Lower leg skin (tissue), 4 donors: Measurements from ENCODE around the gene CLIC3. TPM values are rescaled to one million over a fixed set of nuclear protein-coding genes. Genes with fewer than 3 reads are reported as not detected.

ENCODE experiments used
- DNase-seq, 2 donors: peaks; one replicate each; pipeline ENCODE4 v3.0.0-alpha.2; 2019; ENCODE audit warnings: low spot score in 2 of 2
- H3K4me3 ChIP-seq: fragments of 200-600 bp; sonication (generic); 2 replicates; pipeline ENCODE4 v1.5.1; 2017; ENCODE audit warnings: mild to moderate bottlenecking, low read depth; ENCODE audit not compliant: poor library complexity, severe bottlenecking
- POLR2A ChIP-seq, 2 donors: fragments of 450-650 bp; IDR thresholded peaks; one replicate each; pipeline ENCODE4 v1.6.1; 2016 to 2017; ENCODE audit warnings: antibody characterized with exemption in 2 of 2, mild to moderate bottlenecking in 1 of 2, moderate library complexity in 1 of 2
- WGBS, 2 donors: methylation state at CpG; one replicate each; pipeline ENCODE4 v1.1.5; 2018; 5-methylcytosine and 5-hydroxymethylcytosine counted together
- intact Hi-C: fragments of 100-400 bp; cut with DNase I; formaldehyde crosslinking; loops from one replicate; pipeline ENCODE4 v1.15.0; 2023; ENCODE audit warnings: low total_unique reads
- total RNA-seq, 4 donors: library from RNA; depleted of rRNA; stranded (reverse); fragments of >200 nt; gene quantifications; one replicate each; pipeline ENCODE4 v1.1.0, GENCODE V29; 2016
- TF ChIP-seq, protein P1 (sequence below), 3 donors: fragments of 450-650 bp; IDR thresholded peaks; one replicate each; pipeline ENCODE4 v1.5.1; 2016; ENCODE audit warnings: antibody characterized with exemption in 3 of 3, mild to moderate bottlenecking in 3 of 3, moderate library complexity in 2 of 3

Gene CLIC3
- total RNA-seq, 4 donors from 2014 or later, result 114 to 328 (median 163) TPM

DNA sequence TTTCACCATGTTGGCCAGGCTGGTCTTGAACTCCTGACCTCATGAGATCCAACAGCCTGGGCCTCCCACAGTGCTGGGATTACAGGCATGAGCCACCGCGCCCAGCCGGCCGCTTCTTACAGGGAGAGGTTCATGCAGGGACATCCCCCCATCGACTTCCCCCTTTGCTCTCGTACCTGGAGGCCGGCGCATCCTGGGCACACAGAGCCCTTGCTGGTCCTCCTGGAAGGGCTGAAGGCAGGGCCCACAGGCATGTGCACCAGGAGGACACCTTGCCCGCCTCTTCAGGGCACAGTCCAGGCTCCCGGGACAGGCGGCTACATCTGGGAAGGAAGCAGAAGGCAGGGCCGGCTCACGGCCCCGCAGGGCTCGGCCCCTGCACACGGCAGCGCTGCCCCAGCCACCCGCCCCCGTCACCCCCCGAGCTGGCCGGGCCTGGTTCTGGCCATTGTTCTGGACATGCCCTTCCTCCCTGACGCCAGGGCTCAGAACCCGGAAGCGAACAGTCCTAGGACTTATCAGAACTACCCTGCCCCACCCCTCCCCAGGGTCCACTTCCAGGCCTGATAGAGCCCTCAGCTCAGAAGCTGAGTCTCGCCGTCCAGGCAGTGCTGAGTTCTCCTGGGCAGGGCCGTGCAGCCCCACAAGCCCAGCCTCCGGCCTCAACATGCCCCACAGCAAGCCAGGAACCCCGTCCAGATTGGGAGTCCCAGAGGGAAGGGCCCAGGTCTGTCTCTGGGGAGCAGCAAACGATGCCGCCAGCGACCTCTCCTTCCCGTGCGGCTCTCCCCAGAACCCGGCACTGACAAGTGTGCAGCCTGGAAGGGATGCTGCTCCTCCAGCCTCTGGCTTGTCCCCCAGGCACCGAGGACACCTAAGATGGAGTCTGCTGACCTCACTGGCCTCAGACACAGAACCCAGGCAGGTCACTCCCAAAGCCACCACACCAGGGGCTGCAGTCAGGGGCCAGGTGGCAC is 46.7 kb upstream of the CLIC3 start:
- no peak overlapping the region for H3K4me3 ChIP-seq
- no peak for TF ChIP-seq POLR2A (IDR thresholded peaks at IDR 0.05)
- TF ChIP-seq, protein P1, sequence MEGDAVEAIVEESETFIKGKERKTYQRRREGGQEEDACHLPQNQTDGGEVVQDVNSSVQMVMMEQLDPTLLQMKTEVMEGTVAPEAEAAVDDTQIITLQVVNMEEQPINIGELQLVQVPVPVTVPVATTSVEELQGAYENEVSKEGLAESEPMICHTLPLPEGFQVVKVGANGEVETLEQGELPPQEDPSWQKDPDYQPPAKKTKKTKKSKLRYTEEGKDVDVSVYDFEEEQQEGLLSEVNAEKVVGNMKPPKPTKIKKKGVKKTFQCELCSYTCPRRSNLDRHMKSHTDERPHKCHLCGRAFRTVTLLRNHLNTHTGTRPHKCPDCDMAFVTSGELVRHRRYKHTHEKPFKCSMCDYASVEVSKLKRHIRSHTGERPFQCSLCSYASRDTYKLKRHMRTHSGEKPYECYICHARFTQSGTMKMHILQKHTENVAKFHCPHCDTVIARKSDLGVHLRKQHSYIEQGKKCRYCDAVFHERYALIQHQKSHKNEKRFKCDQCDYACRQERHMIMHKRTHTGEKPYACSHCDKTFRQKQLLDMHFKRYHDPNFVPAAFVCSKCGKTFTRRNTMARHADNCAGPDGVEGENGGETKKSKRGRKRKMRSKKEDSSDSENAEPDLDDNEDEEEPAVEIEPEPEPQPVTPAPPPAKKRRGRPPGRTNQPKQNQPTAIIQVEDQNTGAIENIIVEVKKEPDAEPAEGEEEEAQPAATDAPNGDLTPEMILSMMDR (IDR thresholded peaks at IDR 0.05), result no peak
- DNase-seq, result no peak
- 63 to 81% methylated on average over 19 to 32 of the region's 36 CpGs for WGBS, 2 donors
- intact Hi-C loops, result no loop called here

DNA sequence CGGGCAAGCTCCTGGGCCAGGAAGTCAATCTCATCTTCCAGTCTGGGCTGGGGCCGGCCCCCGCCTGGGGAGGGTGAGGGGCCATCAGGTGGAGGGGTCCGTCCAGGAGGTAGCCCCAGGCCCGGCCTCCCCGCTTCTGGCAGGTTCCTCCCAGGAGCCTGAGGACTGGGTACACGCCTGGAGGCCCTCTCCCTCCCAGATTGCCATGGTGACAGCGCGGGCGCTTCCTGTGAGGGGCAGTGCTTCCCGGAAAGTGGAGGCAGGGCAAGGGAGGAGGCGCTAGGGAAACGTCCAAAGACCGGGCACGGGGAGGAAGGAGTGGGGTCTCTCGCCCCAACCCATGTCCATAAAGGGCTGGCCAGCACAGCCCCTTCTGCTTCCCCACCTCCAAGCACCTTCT is 44.8 kb upstream of the CLIC3 start:
- H3K4me3 ChIP-seq, result no peak overlapping the region
- no peak for TF ChIP-seq POLR2A (IDR thresholded peaks at IDR 0.05)
- TF ChIP-seq, protein P1 (IDR thresholded peaks at IDR 0.05), result no peak
- no peak for DNase-seq
- 60 to 68% methylated on average over 15 to 16 of the region's 16 CpGs for WGBS, 2 donors
- intact Hi-C loops, result no loop called here

DNA sequence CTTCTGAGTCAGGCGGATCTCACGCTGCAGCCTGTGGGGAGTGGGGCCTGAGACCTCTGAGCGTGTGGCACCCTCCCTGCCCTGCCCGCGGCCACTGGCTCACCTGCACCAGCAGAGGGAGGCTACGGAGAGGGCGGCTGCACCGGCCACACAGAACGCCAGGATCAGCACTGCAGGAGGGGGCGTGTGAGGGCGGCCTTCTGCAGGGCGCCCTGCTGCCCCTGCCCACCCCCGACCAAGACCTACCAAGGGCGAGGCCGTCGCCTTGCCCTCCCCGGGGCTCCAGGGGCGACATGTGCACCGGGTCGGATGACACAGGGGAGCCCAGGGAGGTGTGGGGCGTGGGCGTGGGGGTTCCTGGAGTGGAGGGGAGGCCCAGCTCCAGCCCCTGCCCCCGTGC is 44.2 kb upstream of the CLIC3 start:
- no peak overlapping the region for H3K4me3 ChIP-seq
- WGBS, 2 donors, result 89 to 97% methylated on average over 3 to 6 of the region's 23 CpGs
- intact Hi-C loops, result no loop called here
- no peak for DNase-seq
- TF ChIP-seq, protein P1 (IDR thresholded peaks at IDR 0.05), result no peak
- no peak for TF ChIP-seq POLR2A (IDR thresholded peaks at IDR 0.05)

DNA sequence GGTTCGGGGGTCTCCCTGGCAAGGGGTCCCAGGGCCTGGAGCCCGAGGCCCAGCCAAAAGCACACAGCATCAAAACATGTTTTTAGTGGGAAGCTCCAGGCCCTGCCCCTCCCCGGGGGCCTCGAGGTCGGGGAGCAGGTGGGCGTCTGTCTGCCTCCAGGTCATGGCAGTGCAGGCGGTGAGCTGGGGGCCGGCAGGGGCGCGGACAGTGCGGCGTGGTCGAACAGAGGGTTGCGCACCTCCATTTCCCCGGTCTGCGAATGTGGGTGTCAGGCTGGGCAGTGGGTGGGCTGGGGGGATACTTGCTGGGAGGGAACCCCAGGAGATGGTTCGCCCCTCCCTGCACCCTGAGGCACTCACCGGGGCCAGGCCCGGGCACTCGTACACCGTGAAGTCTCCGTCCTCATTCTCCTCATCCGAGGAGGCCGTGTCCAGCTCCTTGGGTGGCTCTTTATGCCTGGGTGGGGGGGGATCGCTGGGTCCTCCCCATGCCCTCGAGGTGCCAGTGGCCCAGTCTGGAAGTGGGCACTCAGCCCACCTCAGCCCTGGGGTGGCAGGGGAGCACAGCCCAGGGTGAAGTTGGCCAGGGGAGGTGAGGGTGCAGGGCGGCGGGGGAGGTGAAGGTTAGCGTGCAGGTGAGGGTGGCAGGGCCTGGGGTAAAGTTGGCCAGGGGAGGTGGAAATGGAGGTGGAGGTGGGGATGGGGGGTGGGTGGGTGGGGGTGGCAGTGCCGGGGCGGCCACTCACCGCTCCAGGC is 43.4 kb upstream of the CLIC3 start:
- 88 to 89% methylated on average over 28 to 32 of the region's 32 CpGs for WGBS, 2 donors
- intact Hi-C loops, result no loop called here
- H3K4me3 ChIP-seq, result no peak overlapping the region
- TF ChIP-seq, protein P1 (IDR thresholded peaks at IDR 0.05), result no peak
- TF ChIP-seq POLR2A (IDR thresholded peaks at IDR 0.05), result no peak
- no peak for DNase-seq

DNA sequence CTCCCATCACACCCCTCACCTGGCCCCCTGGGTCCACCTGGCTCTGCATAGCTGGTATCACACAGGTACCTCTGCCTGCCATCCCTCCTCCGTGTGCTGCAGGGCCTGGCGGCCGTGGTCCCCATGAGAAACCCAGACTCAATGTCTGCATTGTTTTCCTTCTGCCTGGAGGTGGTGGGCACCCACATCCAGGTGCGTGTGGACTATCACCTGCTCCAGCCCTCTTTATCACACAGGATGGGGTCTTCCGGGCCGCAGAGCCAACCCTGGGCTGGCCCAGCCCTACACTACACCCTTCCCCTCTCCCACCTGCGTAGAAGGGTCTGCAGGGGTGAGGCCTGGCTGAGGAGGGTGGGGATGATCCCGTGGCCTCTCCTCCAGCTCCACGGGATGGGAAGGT is 42.5 kb upstream of the CLIC3 start:
- no peak overlapping the region for H3K4me3 ChIP-seq
- WGBS, 2 donors, result 79% methylated on average over 9 of the region's 9 CpGs
- intact Hi-C loops, result no loop called here
- no peak for DNase-seq
- no peak for TF ChIP-seq POLR2A (IDR thresholded peaks at IDR 0.05)
- TF ChIP-seq, protein P1 (IDR thresholded peaks at IDR 0.05), result no peak
